SJCRH30 (cell line): ENCODE data around the gene AFF2. TPM values are rescaled to one million over a fixed set of nuclear protein-coding genes. Genes with fewer than 3 reads are reported as not detected.

Experiments
- DNase-seq, 2 experiments: peaks; one replicate each; pipeline ENCODE4 v3.0.0-alpha.2; 2015 to 2020
- H3K27ac ChIP-seq: fragments of 250-450 bp; sonication (Bioruptor Pico); 2 replicates; pipeline ENCODE4 v1.5.1; 2020; ENCODE audit warnings: mild to moderate bottlenecking, moderate library complexity
- H3K27me3 ChIP-seq: fragments of 250-450 bp; sonication (Bioruptor Pico); 2 replicates; pipeline ENCODE4 v1.5.1; 2020; ENCODE audit warnings: mild to moderate bottlenecking, moderate library complexity
- H3K36me3 ChIP-seq: fragments of 250-450 bp; sonication (Bioruptor Pico); 2 replicates; pipeline ENCODE4 v1.5.1; 2020; ENCODE audit warnings: mild to moderate bottlenecking, moderate library complexity
- H3K4me1 ChIP-seq: fragments of 250-450 bp; sonication (Bioruptor Pico); 2 replicates; pipeline ENCODE4 v1.5.1; 2020; ENCODE audit warnings: mild to moderate bottlenecking, moderate library complexity
- H3K4me3 ChIP-seq: fragments of 250-450 bp; sonication (Bioruptor Pico); 2 replicates; pipeline ENCODE4 v1.5.1; 2020; ENCODE audit warnings: mild to moderate bottlenecking, moderate library complexity
- H3K9me3 ChIP-seq: fragments of 250-450 bp; sonication (Bioruptor Pico); replicated peaks from 2 replicates; pipeline ENCODE4 v1.5.1; 2020; ENCODE audit warnings: mild to moderate bottlenecking, moderate library complexity
- total RNA-seq: library from RNA; depleted of rRNA; stranded (reverse); fragments of >200 nt; shearing (Covaris generic); gene quantifications from 2 replicates; pipeline ENCODE4 v1.2.3, GENCODE V29; 2014

Gene AFF2
- total RNA-seq, 1 experiment from 2014 or later: 0.06 TPM

DNA sequence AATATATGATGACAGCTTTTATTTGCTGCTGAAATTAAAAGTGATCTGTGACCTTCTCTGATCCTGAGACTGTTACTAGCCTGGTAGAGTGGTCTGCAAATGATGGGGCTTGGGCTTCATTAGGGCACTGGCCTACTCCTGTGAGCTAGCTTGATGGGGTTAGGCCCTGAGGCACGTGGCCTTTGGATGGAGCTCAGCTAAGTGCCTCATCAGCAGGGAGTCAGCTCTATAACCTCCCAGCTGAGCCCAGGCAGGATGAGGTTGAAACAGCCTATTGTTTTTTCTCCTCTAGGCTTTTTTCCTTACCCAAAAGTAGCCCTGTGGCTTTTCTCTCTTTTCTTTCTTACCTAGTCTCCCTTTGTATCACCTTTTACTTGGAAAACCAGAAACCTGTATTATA is 92.2 kb downstream of the AFF2 start:
- no peaks in the 10 kb centered on the region for H3K4me1 ChIP-seq
- no peak overlapping the region for H3K27ac ChIP-seq
- no peak for DNase-seq
- no peaks in the 10 kb centered on the region for H3K27me3 ChIP-seq
- H3K36me3 ChIP-seq: no peaks in the 10 kb centered on the region
- H3K4me3 ChIP-seq: no peak overlapping the region
- no peaks in the 10 kb centered on the region for H3K9me3 ChIP-seq

- Histone ChIP-seq H3K4me1 (no peaks in the 10 kb centered on the region), H3K27ac (no peak overlapping the region), H3K9me3 (no peaks in the 10 kb centered on the region), H3K27me3 (no peaks in the 10 kb centered on the region), H3K4me3 (no peak overlapping the region), H3K36me3 (no peaks in the 10 kb centered on the region)
- DNase-seq: no peak
Measured at GRCh38 chrX:148593146-148593545, 92.7 kb downstream of the AFF2 start.

DNA sequence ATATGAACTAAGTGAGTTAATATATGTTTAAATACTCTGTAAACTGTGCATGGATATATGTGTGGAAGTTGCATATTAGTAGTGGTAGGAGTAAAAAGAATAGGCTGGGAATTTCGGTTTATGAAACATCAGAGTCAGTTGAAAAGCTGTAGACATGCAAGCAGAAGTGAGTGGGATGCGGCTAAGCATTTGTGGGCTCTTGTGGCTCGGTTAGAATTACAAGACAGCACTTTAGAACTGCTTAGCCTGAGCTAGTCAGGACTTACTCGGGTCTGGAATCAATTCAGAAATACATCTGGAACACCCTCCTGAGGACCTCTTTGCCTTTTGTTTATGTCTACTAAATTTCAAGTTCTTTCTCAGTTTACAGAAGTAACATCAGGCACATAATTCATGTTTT is 93.6 kb downstream of the AFF2 start:
- DNase-seq: no peak
- H3K27ac ChIP-seq: no peak overlapping the region
- H3K27me3 ChIP-seq: no peaks in the 10 kb centered on the region
- no peaks in the 10 kb centered on the region for H3K9me3 ChIP-seq
- no peaks in the 10 kb centered on the region for H3K36me3 ChIP-seq
- H3K4me1 ChIP-seq: no peaks in the 10 kb centered on the region
- no peak overlapping the region for H3K4me3 ChIP-seq

DNA sequence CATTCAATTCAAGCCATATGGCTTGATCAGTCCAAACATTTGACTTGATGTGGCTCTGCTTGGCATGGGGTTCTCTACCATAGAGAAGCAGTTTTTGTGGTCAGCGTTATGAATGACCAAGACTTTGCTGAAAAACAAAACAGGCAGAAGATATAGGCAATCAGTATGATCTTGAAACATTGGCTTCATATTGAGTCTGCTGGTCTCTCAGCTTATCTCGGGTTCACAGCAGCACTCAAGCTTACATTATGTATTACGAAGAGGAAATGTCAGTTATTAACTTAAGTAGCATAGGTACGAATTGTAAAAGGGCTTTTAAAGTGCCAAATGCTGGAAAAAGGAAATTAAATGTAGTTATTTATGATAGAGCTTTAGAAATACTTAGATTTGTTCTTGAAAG is 99.0 kb downstream of the AFF2 start:
- no peaks in the 10 kb centered on the region for H3K27me3 ChIP-seq
- no peak overlapping the region for H3K27ac ChIP-seq

DNA sequence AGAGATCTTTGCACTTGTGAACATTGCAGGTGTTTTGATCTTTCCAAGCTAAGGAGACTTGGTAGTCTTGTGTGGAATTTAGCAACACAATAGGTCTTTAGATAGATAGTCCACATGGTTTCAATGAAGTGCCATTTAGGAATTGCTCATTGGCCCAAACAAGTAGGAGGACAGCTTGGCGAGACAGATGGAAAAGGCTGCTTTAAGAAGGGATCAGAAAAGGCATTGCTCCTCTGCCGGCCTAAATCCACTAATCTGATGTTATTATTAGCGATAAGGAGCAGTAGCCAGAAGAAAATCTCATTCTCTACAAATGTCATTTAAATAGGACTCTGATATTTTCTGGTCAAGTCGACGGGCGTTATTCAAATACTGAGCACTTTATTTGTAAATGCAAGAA is 99.7 kb downstream of the AFF2 start:
- no peaks in the 10 kb centered on the region for H3K36me3 ChIP-seq
- H3K4me3 ChIP-seq: no peak overlapping the region
- H3K27me3 ChIP-seq: no peaks in the 10 kb centered on the region
- no peak overlapping the region for H3K27ac ChIP-seq
- no peaks in the 10 kb centered on the region for H3K4me1 ChIP-seq
- no peak for DNase-seq
- H3K9me3 ChIP-seq: no peaks in the 10 kb centered on the region

More for the DNA sequence above, 99.0 kb downstream of the AFF2 start:
- no peaks in the 10 kb centered on the region for H3K36me3 ChIP-seq
- H3K4me1 ChIP-seq: no peaks in the 10 kb centered on the region
- DNase-seq: no peak
- H3K4me3 ChIP-seq: no peak overlapping the region
- no peaks in the 10 kb centered on the region for H3K9me3 ChIP-seq

DNA sequence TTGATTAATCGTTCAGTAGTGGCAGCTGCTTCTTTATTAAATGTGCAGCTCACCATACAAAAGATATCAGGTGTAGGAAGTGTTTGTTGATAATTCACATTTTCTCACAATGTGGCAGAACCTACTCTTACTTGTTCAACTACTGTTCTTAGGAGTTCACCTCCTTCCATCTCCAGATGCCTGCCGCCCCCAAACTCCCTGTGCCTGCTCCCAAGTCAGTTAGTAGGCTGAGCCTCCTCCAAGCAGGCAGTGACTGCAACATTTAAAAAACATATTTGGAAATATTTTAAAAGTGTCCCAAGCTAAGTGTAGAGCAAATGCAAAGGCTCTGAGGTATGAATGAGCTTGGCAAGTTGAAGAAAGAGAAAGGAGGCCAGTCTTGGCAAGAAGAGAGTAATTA is 100.2 kb downstream of the AFF2 start:
- DNase-seq: no peak
- Histone ChIP-seq H3K4me1 (no peaks in the 10 kb centered on the region), H3K9me3 (no peaks in the 10 kb centered on the region), H3K36me3 (no peaks in the 10 kb centered on the region), H3K27ac (no peak overlapping the region), H3K4me3 (no peak overlapping the region), H3K27me3 (no peaks in the 10 kb centered on the region)

- no peak overlapping the region for H3K4me3 ChIP-seq
- no peak for DNase-seq
- no peaks in the 10 kb centered on the region for H3K36me3 ChIP-seq
- no peaks in the 10 kb centered on the region for H3K27me3 ChIP-seq
- no peak overlapping the region for H3K27ac ChIP-seq
- H3K4me1 ChIP-seq: no peaks in the 10 kb centered on the region
- H3K9me3 ChIP-seq: no peaks in the 10 kb centered on the region
Measured at GRCh38 chrX:148601034-148601433, 100.6 kb downstream of the AFF2 start.

DNA sequence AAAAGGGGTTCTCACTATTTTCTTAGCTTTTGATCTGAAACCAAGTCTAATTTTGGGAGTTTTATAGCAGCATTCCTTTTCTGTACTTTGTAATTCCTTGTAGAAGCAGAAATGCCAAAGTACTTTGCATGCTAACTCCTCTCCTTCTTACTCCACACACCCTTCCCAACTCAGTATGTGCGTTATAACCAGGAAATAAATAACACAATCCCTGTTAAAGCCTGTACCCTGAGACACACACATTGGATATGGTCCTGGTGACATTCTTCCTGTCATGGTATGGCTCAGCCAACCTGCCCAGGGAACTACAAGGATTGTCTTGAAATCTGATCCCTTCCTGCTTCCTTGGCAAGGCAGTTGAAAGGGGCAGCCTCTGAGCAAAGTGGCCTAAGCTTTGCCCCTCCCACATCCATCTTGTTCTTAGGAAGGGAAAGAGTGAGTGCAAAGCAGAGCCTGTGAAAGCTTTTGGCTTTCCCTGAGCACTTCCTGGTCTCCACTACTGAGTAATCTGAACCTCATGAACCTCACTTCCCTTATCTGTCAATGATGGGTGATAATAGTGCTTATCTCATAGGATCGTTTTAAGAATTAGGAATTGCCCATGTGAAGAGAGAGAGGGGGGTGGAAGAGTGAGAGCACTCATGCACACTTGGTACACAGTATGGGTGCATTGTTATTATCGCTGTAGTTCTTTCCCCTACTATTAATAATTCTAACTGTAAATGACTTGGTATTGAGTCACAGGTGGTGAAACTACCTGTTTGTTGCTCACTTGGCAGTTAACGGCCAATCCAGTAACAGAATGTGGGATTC is 109.3 kb downstream of the AFF2 start:
- Histone ChIP-seq H3K36me3 (no peaks in the 10 kb centered on the region), H3K27me3 (no peaks in the 10 kb centered on the region), H3K4me3 (no peak overlapping the region), H3K4me1 (no peaks in the 10 kb centered on the region), H3K9me3 (no peaks in the 10 kb centered on the region), H3K27ac (no peak overlapping the region)
- peak in 1 of 2 experiments; percentile 1 for DNase-seq

- no peak overlapping the region for H3K27ac ChIP-seq
- no peaks in the 10 kb centered on the region for H3K4me1 ChIP-seq
- no peak for DNase-seq
- H3K36me3 ChIP-seq: no peaks in the 10 kb centered on the region
- no peak overlapping the region for H3K4me3 ChIP-seq
- H3K27me3 ChIP-seq: no peaks in the 10 kb centered on the region
- no peaks in the 10 kb centered on the region for H3K9me3 ChIP-seq
Measured at GRCh38 chrX:148610328-148610698, 109.9 kb downstream of the AFF2 start.

DNA sequence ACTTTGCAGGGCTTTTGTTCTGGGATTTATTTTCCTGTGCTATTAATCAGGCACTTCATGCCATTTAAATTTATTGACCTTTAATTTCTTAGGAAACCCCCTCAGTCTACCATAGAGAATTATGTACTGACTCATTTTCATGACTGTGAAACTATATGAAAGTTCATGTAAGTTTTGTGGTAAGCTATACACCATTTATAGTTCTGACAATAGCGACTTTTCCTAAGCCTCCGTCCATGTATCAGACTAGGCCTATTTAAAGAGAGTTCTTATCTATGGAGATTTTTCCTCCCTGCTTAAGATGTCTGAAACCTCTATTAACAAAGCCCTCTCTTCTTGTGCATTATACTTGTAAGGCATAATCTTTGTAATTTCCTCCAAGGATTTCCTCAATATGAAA is 111.6 kb downstream of the AFF2 start:
- H3K27ac ChIP-seq: no peak overlapping the region
- H3K36me3 ChIP-seq: no peaks in the 10 kb centered on the region
- H3K9me3 ChIP-seq: no peaks in the 10 kb centered on the region
- H3K4me3 ChIP-seq: no peak overlapping the region
- no peaks in the 10 kb centered on the region for H3K4me1 ChIP-seq
- DNase-seq: no peak
- no peaks in the 10 kb centered on the region for H3K27me3 ChIP-seq

GRCh38 chrX:148612431-148612830 is 112.0 kb downstream of the AFF2 start:
- no peak for DNase-seq
- no peak overlapping the region for H3K4me3 ChIP-seq
- H3K36me3 ChIP-seq: no peaks in the 10 kb centered on the region
- no peaks in the 10 kb centered on the region for H3K4me1 ChIP-seq
- H3K27ac ChIP-seq: no peak overlapping the region
- H3K9me3 ChIP-seq: no peaks in the 10 kb centered on the region
- H3K27me3 ChIP-seq: no peaks in the 10 kb centered on the region

- H3K4me1 ChIP-seq: no peaks in the 10 kb centered on the region
- H3K27me3 ChIP-seq: no peaks in the 10 kb centered on the region
- no peak overlapping the region for H3K4me3 ChIP-seq
- no peak for DNase-seq
- no peaks in the 10 kb centered on the region for H3K9me3 ChIP-seq
- H3K36me3 ChIP-seq: no peaks in the 10 kb centered on the region
- no peak overlapping the region for H3K27ac ChIP-seq
Measured at GRCh38 chrX:148613636-148614035, 113.2 kb downstream of the AFF2 start.

- Histone ChIP-seq H3K4me1 (no peaks in the 10 kb centered on the region), H3K27me3 (no peaks in the 10 kb centered on the region), H3K4me3 (no peak overlapping the region), H3K27ac (no peak overlapping the region), H3K9me3 (no peaks in the 10 kb centered on the region), H3K36me3 (no peaks in the 10 kb centered on the region)
- DNase-seq: no peak
Measured at GRCh38 chrX:148615491-148615890, 115.1 kb downstream of the AFF2 start.

- H3K4me3 ChIP-seq: no peak overlapping the region
- no peak for DNase-seq
Measured at GRCh38 chrX:148618470-148619445, 118.3 kb downstream of the AFF2 start.

GRCh38 chrX:148620023-148620422 is 119.6 kb downstream of the AFF2 start:
- Histone ChIP-seq H3K9me3 (no peaks in the 10 kb centered on the region), H3K4me3 (no peak overlapping the region)
- no peak for DNase-seq

More at GRCh38 chrX:148618470-148619445, 118.3 kb downstream of the AFF2 start:
- Histone ChIP-seq H3K36me3 (no peaks in the 10 kb centered on the region), H3K4me1 (no peaks in the 10 kb centered on the region), H3K9me3 (no peaks in the 10 kb centered on the region), H3K27ac (no peak overlapping the region), H3K27me3 (no peaks in the 10 kb centered on the region)

More at GRCh38 chrX:148620023-148620422, 119.6 kb downstream of the AFF2 start:
- no peaks in the 10 kb centered on the region for H3K36me3 ChIP-seq
- no peaks in the 10 kb centered on the region for H3K4me1 ChIP-seq
- no peak overlapping the region for H3K27ac ChIP-seq
- no peaks in the 10 kb centered on the region for H3K27me3 ChIP-seq
